ENCODE results near the gene PAWR. TPM values are rescaled to one million over a fixed set of nuclear protein-coding genes. Genes with fewer than 3 reads are reported as not detected.

PAWR gene
- total RNA-seq, 1 experiment from 2014 or later: 55.3 TPM

- H3K4me1 ChIP-seq (ENCODE audit: insufficient read depth, low read length, poor library complexity, severe bottlenecking): no peaks in the 10 kb centered on the region
- no peaks in the 10 kb centered on the region for H3K36me3 ChIP-seq (ENCODE audit: insufficient read depth, low read length, poor library complexity, severe bottlenecking)
- H3K27ac ChIP-seq (ENCODE audit: low read depth, low read length, poor library complexity, severe bottlenecking): no peak overlapping the region
- peak; percentile 57 for DNase-seq (ENCODE audit: low spot score)
- H3K27me3 ChIP-seq (replicated peaks; ENCODE audit: insufficient read depth, low read depth, low read length, poor library complexity): no peaks in the 10 kb centered on the region
- ChIA-PET CTCF (no interaction called here), POLR2A (ENCODE audit: low non-redundant PET) (no interaction called here)
- no TSS peak for BruUV-seq (replicated peaks)
- no peaks in the 10 kb centered on the region for H3K9me3 ChIP-seq (ENCODE audit: low read depth, low read length, poor library complexity, severe bottlenecking)
- no peak overlapping the region for H3K4me3 ChIP-seq (ENCODE audit: low read depth, low read length, poor library complexity, severe bottlenecking)
- intact Hi-C loops (cut with micrococcal nuclease; ENCODE audit: unreplicated experiment): loop anchor here (1.0 to 10.0 kb wide), 3 partner anchors 184 to 720 kb away; no protein-coding TSS in a partner anchor
- TF ChIP-seq EZH2 (IDR thresholded peaks at IDR 0.05; ENCODE audit: borderline replicate concordance, low read depth, low read length, poor library complexity, severe bottlenecking): no peak
- TF ChIP-seq, protein P1, sequence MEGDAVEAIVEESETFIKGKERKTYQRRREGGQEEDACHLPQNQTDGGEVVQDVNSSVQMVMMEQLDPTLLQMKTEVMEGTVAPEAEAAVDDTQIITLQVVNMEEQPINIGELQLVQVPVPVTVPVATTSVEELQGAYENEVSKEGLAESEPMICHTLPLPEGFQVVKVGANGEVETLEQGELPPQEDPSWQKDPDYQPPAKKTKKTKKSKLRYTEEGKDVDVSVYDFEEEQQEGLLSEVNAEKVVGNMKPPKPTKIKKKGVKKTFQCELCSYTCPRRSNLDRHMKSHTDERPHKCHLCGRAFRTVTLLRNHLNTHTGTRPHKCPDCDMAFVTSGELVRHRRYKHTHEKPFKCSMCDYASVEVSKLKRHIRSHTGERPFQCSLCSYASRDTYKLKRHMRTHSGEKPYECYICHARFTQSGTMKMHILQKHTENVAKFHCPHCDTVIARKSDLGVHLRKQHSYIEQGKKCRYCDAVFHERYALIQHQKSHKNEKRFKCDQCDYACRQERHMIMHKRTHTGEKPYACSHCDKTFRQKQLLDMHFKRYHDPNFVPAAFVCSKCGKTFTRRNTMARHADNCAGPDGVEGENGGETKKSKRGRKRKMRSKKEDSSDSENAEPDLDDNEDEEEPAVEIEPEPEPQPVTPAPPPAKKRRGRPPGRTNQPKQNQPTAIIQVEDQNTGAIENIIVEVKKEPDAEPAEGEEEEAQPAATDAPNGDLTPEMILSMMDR (conservative IDR thresholded peaks at IDR 0.05; ENCODE audit: low read depth, low read length): peak; percentile 79
These were observed 135.5 kb downstream of the PAWR start for GRCh38 chr12:79555028-79555925.

GRCh38 chr12:79553863-79554574 lies 136.7 kb downstream of the PAWR start:
- H3K36me3 ChIP-seq (ENCODE audit: insufficient read depth, low read length, poor library complexity, severe bottlenecking): no peaks in the 10 kb centered on the region
- no peak overlapping the region for H3K4me3 ChIP-seq (ENCODE audit: low read depth, low read length, poor library complexity, severe bottlenecking)
- ChIA-PET CTCF (no interaction called here), POLR2A (ENCODE audit: low non-redundant PET) (no interaction called here)
- H3K9me3 ChIP-seq (ENCODE audit: low read depth, low read length, poor library complexity, severe bottlenecking): no peaks in the 10 kb centered on the region
- intact Hi-C loops (cut with micrococcal nuclease; ENCODE audit: unreplicated experiment): loop anchor here (2.0 to 10.0 kb wide), 2 partner anchors 185 to 721 kb away; no protein-coding TSS in a partner anchor
- H3K27ac ChIP-seq (ENCODE audit: low read depth, low read length, poor library complexity, severe bottlenecking): no peak overlapping the region
- BruUV-seq (replicated peaks): no TSS peak
- no peaks in the 10 kb centered on the region for H3K27me3 ChIP-seq (replicated peaks; ENCODE audit: insufficient read depth, low read depth, low read length, poor library complexity)
- no peak for TF ChIP-seq EZH2 (IDR thresholded peaks at IDR 0.05; ENCODE audit: borderline replicate concordance, low read depth, low read length, poor library complexity, severe bottlenecking)
- TF ChIP-seq, protein P1 (conservative IDR thresholded peaks at IDR 0.05; ENCODE audit: low read depth, low read length): no peak
- H3K4me1 ChIP-seq (ENCODE audit: insufficient read depth, low read length, poor library complexity, severe bottlenecking): no peaks in the 10 kb centered on the region
- DNase-seq (ENCODE audit: low spot score): no peak

GRCh38 chr12:79552192-79552591 lies 138.6 kb downstream of the PAWR start:
- DNase-seq (ENCODE audit: low spot score): no peak
- Histone ChIP-seq H3K36me3 (ENCODE audit: insufficient read depth, low read length, poor library complexity, severe bottlenecking) (no peaks in the 10 kb centered on the region), H3K4me1 (ENCODE audit: insufficient read depth, low read length, poor library complexity, severe bottlenecking) (no peaks in the 10 kb centered on the region), H3K27ac (ENCODE audit: low read depth, low read length, poor library complexity, severe bottlenecking) (no peak overlapping the region), H3K4me3 (ENCODE audit: low read depth, low read length, poor library complexity, severe bottlenecking) (no peak overlapping the region), H3K9me3 (ENCODE audit: low read depth, low read length, poor library complexity, severe bottlenecking) (no peaks in the 10 kb centered on the region), H3K27me3 (replicated peaks; ENCODE audit: insufficient read depth, low read depth, low read length, poor library complexity) (no peaks in the 10 kb centered on the region)
- intact Hi-C loops (cut with micrococcal nuclease; ENCODE audit: unreplicated experiment): loop anchor here (10.0 kb wide), 1 partner anchor 723 kb away; no protein-coding TSS in a partner anchor
- POLR2A ChIA-PET (ENCODE audit: low non-redundant PET): no interaction called here
- BruUV-seq (replicated peaks): no TSS peak
- CTCF ChIA-PET: no interaction called here
- no peak for TF ChIP-seq EZH2 (IDR thresholded peaks at IDR 0.05; ENCODE audit: borderline replicate concordance, low read depth, low read length, poor library complexity, severe bottlenecking)
- TF ChIP-seq, protein P1 (conservative IDR thresholded peaks at IDR 0.05; ENCODE audit: low read depth, low read length): no peak

Data from A673 (cell line).